A549 (cell line): ENCODE results near the gene HDGFL2.

Experiments used
- POLR2A ChIP-seq: IDR thresholded peaks from 2 replicates; pipeline ENCODE4 v1.6.1; 2012; ENCODE audit warnings: mild to moderate bottlenecking, low read length
- RAD21 ChIP-seq, 2 experiments: fragments of >200 bp in 1 of 2; sonication (Bioruptor Twin) in 1 of 2; formaldehyde crosslinking in 1 of 2; IDR thresholded peaks in 1 of 2; conservative IDR thresholded peaks in 1 of 2; 2 replicates in 1 of 2; 3 replicates in 1 of 2; pipeline ENCODE4 v1.6.1; 2012 to 2018; ENCODE audit warnings: inconsistent platforms in 1 of 2
- RCOR1 ChIP-seq: fragments of 150-350 bp; IDR thresholded peaks from 2 replicates; pipeline ENCODE4 v1.6.1; 2014; ENCODE audit warnings: antibody characterized with exemption, low read length, low read depth
- ZNF302 ChIP-seq: fragments of 250-450 bp; sonication (Bioruptor Pico); IDR thresholded peaks from 2 replicates; pipeline ENCODE4 v1.9.0; 2021; ENCODE audit warnings: inconsistent platforms, mild to moderate bottlenecking, moderate library complexity

- no peak for TF ChIP-seq ZNF302 (CRISPR knock-in tag)
- TF ChIP-seq RCOR1, result no peak
- no peak for TF ChIP-seq RAD21 (conservative IDR thresholded peaks at IDR 0.05 in 1 of 2, IDR thresholded peaks at IDR 0.05 in 1 of 2)
- no peak for TF ChIP-seq POLR2A
Observed at GRCh38 chr19:4516939-4517300, 44.8 kb downstream of the HDGFL2 start.
